GM12801 (cell line): ENCODE data around the gene SLC36A1.

Source experiments
- CTCF ChIP-seq: IDR thresholded peaks from one replicate; pipeline ENCODE4 v1.5.1; 2011; ENCODE audit warnings: control low read depth; ENCODE audit not compliant: insufficient read length; ENCODE audit errors: extremely low read depth

SLC36A1 gene

GRCh38 chr5:151477101-151477500, 29.7 kb downstream of the SLC36A1 start:
- no peak for TF ChIP-seq CTCF

GRCh38 chr5:151480384-151481293, 33.2 kb downstream of the SLC36A1 start:
- TF ChIP-seq CTCF: no peak

- no peak for TF ChIP-seq CTCF
Measured at GRCh38 chr5:151483176-151483575, 35.8 kb downstream of the SLC36A1 start.

GRCh38 chr5:151483647-151484046, 36.2 kb downstream of the SLC36A1 start:
- no peak for TF ChIP-seq CTCF

GRCh38 chr5:151487544-151487943, 40.1 kb downstream of the SLC36A1 start:
- TF ChIP-seq CTCF: no peak

GRCh38 chr5:151490627-151491026, 43.2 kb downstream of the SLC36A1 start:
- TF ChIP-seq CTCF: no peak

GRCh38 chr5:151491062-151491461, 43.7 kb downstream of the SLC36A1 start:
- TF ChIP-seq CTCF: no peak
